ENCODE data around the gene DCAKD. TPM values are rescaled to one million over a fixed set of nuclear protein-coding genes. Genes with fewer than 3 reads are reported as not detected.
A peak's percentile ranks its signal among the peaks of the same experiment; 100 is the strongest.

The DCAKD gene
- total RNA-seq, 1 experiment from 2014 or later, result 48.3 TPM

- Histone ChIP-seq H3K4me2 (ENCODE audit: insufficient read depth, insufficient read length, low read length) (no peak overlapping the region), H2BK5ac (ENCODE audit: insufficient read length, low read length) (no peak overlapping the region), H2BK12ac (ENCODE audit: insufficient read length, low read depth, low read length) (no peak overlapping the region), H3K56ac (ENCODE audit: insufficient read length, low read depth, low read length) (no peak overlapping the region), H2AK5ac (ENCODE audit: insufficient read length, low read length) (no peak overlapping the region), H4K20me1 (ENCODE audit: control insufficient read depth, insufficient read depth, insufficient read length) (peaks cover 1% of the 10 kb centered on the region), H3K4me1 (ENCODE audit: insufficient read depth, low read length) (peaks cover 5% of the 10 kb centered on the region; the same call in 1 of the 2 replicates), H3K4ac (ENCODE audit: low read depth, low read length) (no peak overlapping the region), H3K9me3 (ENCODE audit: control insufficient read depth, low read depth, low read length) (no peaks in the 10 kb centered on the region), H3K9ac (ENCODE audit: extremely low read depth, insufficient read length, low read length) (no peak overlapping the region), H3K27me3 (ENCODE audit: insufficient read depth, low read length) (no peaks in the 10 kb centered on the region), H3K23ac (ENCODE audit: insufficient read length, low read depth, low read length) (no peak overlapping the region), H3K79me1 (ENCODE audit: insufficient read depth, low read depth, low read length, poor library complexity, severe bottlenecking) (peaks cover 8% of the 10 kb centered on the region), H3T11ph (ENCODE audit: low read length) (no peak overlapping the region), H3K79me2 (ENCODE audit: insufficient read depth, low read length) (no peaks in the 10 kb centered on the region; the same call in 1 of the 2 replicates), H2BK20ac (ENCODE audit: low read depth, low read length, poor library complexity, severe bottlenecking) (no peak overlapping the region), H4K8ac (replicated peaks; ENCODE audit: insufficient read length, low read depth, low read length) (no peak overlapping the region), H3K23me2 (ENCODE audit: insufficient read length, low read depth, low read length, poor library complexity, severe bottlenecking) (peaks cover 2% of the 10 kb centered on the region), H3K18ac (ENCODE audit: insufficient read length, low read depth, low read length) (no peak overlapping the region), H2BK15ac (ENCODE audit: low read depth, low read length) (no peak overlapping the region), H4K91ac (ENCODE audit: insufficient read length, low read depth, low read length) (no peak overlapping the region), H2AFZ (ENCODE audit: low read length) (no peak overlapping the region), H4K5ac (ENCODE audit: insufficient read length, low read depth, low read length) (no peak overlapping the region), H3K27ac (ENCODE audit: insufficient read length, low read depth, low read length) (no peak overlapping the region), H3K14ac (ENCODE audit: insufficient read depth, low read length) (no peak overlapping the region), H2BK120ac (ENCODE audit: low read depth, low read length, poor library complexity, severe bottlenecking) (no peak overlapping the region)
- TF ChIP-seq CTCF (conservative IDR thresholded peaks at IDR 0.05), result no peak
- H3K4me1 Mint-ChIP-seq, result peaks cover 23 to 38% of the 10 kb centered on the region in 2 experiments
- peaks cover 5 to 20% (median 10%) of the 10 kb centered on the region in 3 experiments for H3K36me3 Mint-ChIP-seq (ENCODE audit: insufficient read depth in 1 of 3, low read depth in 3 of 3)
- DNase-seq, result no peak
- no CpG with 5 or more reads among the region's 13 CpGs for WGBS (ENCODE audit: extremely low coverage, insufficient read length, low lambda C conversion rate)
- no peak overlapping the region for H3K4me3 Mint-ChIP-seq
- peak overlapping the region in 1 of 3 experiments; percentile 18; a peak in 4 of 7 replicates for H3K27ac Mint-ChIP-seq
- H3K9me3 Mint-ChIP-seq, result no peaks in the 10 kb centered on the region
- H3K27me3 Mint-ChIP-seq (ENCODE audit: low read depth), result no peaks in the 10 kb centered on the region
Observed at GRCh38 chr17:45038728-45039634, 12.5 kb downstream of the DCAKD start.

All from H9 (cell line).